ENCODE results near the gene OR2J3.

DNA sequence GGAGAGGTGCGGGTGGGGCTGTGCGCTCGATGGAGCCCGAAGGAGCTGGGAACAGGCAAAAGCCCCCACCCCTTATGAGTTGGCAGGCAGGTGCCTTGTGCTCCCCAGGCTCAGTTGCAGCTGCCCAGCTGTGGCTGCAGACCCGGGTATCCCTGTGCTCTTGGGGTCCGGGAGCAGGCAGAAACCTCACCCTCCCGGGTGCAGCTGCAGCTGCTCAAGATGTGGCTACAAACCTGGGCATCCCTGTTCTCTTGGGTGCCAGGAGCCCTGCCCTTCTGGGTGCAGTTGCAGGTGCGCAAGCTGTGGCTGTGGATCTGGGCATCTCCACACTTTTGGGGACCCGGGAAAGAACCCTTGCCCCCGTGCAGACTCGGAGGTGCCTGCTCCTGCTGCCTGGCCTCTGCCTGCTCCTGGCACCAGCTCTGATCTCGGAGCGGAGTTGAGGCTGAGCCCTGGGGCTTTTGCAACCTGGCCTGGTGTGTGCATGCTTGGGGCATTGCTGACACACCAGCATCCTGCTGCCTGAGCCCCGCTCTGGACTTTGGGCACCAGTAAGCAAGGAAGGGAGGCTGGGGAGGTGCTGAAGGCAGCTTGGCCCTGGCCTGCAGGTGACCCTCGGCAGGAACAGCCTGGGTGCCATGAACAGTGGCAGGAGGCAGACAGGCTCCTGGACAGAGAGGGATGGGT is 21.6 kb downstream of the OR2J3 start:
- TF ChIP-seq, protein P1, sequence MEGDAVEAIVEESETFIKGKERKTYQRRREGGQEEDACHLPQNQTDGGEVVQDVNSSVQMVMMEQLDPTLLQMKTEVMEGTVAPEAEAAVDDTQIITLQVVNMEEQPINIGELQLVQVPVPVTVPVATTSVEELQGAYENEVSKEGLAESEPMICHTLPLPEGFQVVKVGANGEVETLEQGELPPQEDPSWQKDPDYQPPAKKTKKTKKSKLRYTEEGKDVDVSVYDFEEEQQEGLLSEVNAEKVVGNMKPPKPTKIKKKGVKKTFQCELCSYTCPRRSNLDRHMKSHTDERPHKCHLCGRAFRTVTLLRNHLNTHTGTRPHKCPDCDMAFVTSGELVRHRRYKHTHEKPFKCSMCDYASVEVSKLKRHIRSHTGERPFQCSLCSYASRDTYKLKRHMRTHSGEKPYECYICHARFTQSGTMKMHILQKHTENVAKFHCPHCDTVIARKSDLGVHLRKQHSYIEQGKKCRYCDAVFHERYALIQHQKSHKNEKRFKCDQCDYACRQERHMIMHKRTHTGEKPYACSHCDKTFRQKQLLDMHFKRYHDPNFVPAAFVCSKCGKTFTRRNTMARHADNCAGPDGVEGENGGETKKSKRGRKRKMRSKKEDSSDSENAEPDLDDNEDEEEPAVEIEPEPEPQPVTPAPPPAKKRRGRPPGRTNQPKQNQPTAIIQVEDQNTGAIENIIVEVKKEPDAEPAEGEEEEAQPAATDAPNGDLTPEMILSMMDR (IDR thresholded peaks at IDR 0.05; ENCODE audit: insufficient read depth, low read length) = no peak
- no peak for TF ChIP-seq POLR2AphosphoS5 (IDR thresholded peaks at IDR 0.05; ENCODE audit: low read depth)
- TF ChIP-seq GABPA (IDR thresholded peaks at IDR 0.05; ENCODE audit: low read depth) = no peak
- TF ChIP-seq, protein P2, sequence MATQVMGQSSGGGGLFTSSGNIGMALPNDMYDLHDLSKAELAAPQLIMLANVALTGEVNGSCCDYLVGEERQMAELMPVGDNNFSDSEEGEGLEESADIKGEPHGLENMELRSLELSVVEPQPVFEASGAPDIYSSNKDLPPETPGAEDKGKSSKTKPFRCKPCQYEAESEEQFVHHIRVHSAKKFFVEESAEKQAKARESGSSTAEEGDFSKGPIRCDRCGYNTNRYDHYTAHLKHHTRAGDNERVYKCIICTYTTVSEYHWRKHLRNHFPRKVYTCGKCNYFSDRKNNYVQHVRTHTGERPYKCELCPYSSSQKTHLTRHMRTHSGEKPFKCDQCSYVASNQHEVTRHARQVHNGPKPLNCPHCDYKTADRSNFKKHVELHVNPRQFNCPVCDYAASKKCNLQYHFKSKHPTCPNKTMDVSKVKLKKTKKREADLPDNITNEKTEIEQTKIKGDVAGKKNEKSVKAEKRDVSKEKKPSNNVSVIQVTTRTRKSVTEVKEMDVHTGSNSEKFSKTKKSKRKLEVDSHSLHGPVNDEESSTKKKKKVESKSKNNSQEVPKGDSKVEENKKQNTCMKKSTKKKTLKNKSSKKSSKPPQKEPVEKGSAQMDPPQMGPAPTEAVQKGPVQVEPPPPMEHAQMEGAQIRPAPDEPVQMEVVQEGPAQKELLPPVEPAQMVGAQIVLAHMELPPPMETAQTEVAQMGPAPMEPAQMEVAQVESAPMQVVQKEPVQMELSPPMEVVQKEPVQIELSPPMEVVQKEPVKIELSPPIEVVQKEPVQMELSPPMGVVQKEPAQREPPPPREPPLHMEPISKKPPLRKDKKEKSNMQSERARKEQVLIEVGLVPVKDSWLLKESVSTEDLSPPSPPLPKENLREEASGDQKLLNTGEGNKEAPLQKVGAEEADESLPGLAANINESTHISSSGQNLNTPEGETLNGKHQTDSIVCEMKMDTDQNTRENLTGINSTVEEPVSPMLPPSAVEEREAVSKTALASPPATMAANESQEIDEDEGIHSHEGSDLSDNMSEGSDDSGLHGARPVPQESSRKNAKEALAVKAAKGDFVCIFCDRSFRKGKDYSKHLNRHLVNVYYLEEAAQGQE (IDR thresholded peaks at IDR 0.05; ENCODE audit: insufficient replicate concordance, low read depth) = no peak
